Superior temporal gyrus (tissue), 1 donor: Measurements from ENCODE around the gene SORBS2.
"Not testable (repeated sequence)": the region's sequence is repeated elsewhere in the genome, so short reads cannot be mapped to it uniquely, and the experiment has no call there.

Source experiments
- DNase-seq: peaks from one replicate; pipeline ENCODE4 v3.0.0-alpha.2; 2016; ENCODE audit errors: extremely low spot score

The SORBS2 gene

DNA sequence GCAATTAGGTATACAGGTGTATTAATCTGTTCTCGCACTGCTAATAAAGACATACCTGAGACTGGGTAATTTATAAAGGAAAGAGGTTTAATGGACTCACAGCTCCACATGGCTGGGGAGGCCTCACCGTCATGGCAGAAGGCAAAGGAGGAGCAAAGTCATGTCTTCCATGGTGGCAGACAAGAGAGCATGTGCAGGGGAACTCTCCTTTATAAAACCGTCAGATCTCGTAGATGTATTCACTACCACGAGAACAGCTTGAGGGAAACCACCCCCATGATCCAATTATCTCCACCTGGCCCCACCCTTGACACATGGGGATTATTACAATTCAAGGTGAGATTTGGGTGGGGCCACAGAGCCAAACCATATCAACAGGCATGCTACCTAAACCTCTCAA is 97.5 kb downstream of the SORBS2 start:
- not testable (repeated sequence) for DNase-seq

- DNase-seq: no peak
Measured at GRCh38 chr4:185713731-185714130, 98.3 kb downstream of the SORBS2 start.

DNA sequence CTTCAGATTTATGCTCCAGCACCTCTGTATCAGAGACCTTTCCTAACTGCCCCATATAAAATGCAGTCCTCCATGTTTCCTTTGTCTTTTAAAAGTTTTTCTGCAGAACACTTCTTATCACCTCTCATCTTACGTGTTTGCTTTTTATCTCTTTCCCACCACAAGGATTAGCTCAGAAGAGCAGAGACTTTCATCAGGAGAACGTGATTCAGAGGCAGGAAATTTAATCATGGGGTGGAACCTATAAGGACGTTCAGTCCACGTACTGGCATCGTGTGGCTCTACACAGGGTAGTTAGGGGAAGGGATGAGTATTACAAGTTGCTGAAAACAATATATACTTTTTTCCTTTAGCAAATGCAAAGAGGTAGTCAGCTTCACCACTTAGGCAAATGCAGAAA is 98.7 kb downstream of the SORBS2 start:
- DNase-seq: no peak

GRCh38 chr4:185712350-185713024 is 99.5 kb downstream of the SORBS2 start:
- DNase-seq: no peak

- DNase-seq: no peak
Measured at GRCh38 chr4:185711726-185712125, 100.3 kb downstream of the SORBS2 start.

DNA sequence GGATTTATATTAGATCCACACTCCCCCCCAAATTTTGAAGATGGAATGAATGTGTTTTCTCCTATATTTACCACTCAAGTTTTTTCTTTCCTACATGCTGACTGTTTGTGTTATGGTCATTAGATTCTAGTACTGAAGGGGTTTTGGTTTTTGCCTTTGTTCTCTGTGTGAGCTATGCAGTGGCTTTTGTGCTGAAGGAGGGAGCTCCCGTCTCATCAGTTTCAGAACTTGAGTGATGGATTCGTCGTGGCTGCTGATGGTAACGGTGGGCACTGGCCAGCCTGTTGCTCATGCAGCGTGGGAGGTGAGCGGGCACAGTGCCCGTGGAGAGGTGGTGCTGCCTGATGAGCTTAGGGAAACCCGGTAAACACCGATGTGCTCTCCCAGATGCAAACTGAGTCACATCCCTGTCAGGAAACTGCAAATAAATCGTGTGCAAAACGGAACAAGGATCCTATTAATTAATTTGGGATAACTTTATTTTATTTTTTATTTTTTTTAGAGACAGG is 101.5 kb downstream of the SORBS2 start:
- DNase-seq: no peak

- DNase-seq: no peak
Measured at GRCh38 chr4:185709802-185710486, 102.0 kb downstream of the SORBS2 start.

GRCh38 chr4:185708348-185708747 is 103.6 kb downstream of the SORBS2 start:
- no peak for DNase-seq

DNA sequence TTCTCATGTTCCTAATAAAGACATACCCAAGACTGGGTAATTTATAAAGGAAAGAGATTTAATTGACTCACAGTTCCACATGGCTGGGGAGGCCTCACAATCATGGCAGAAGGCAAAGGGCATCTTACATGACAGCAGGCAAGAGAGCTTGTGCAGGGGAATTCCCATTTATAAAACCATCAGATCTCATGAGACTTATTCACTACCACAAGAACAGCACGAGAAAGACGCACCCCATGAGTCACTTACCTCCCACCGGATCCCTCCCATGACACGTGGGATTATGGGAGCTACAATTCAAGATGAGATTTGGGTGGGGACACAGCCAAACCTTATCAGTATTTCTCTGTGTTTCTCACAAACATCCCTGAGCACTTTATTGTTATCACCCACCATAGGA is 104.4 kb downstream of the SORBS2 start:
- DNase-seq: not testable (repeated sequence)

- DNase-seq: no peak
Measured at GRCh38 chr4:185702147-185702663, 109.8 kb downstream of the SORBS2 start.

DNA sequence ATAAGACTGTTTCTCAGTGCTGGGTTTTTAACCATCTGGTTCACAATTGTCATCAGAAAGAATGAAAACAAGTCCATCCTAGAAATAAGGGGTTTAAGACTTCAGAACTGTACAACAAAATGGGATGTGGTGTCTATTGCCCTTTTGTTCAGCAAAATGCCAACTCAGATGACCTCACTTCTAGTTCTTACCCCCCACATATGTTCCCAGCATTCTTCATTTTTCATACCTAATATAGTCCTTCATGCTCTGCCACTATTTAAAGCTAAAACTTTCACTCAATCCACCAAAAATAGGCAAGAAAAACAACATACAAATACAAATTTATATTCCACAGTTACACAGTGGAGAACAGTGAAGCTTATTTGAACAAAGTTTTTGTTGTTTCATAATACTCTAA is 111.4 kb downstream of the SORBS2 start:
- no peak for DNase-seq

GRCh38 chr4:185700048-185700447 is 111.9 kb downstream of the SORBS2 start:
- no peak for DNase-seq

- no peak for DNase-seq
Measured at GRCh38 chr4:185697488-185697887, 114.5 kb downstream of the SORBS2 start.

DNA sequence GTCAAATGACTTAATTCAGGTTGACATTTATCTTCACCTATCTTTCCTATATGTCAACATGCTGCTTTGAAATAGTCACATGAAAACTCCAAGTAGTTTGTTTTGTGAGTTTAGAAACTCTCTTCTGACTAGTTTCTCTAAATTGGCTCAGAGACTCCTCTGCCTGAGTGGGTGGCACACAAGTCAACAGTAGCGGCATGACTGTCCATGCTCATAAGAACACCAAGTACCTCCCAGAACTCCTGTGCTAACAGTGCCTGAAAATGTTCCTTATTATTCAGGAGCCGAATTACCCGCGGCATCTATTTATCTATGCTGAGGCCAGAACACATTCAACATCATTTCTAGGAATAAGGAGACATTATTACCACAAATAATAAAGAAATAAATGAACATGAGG is 116.3 kb downstream of the SORBS2 start:
- no peak for DNase-seq

GRCh38 chr4:185693548-185694215 is 118.3 kb downstream of the SORBS2 start:
- DNase-seq: no peak

DNA sequence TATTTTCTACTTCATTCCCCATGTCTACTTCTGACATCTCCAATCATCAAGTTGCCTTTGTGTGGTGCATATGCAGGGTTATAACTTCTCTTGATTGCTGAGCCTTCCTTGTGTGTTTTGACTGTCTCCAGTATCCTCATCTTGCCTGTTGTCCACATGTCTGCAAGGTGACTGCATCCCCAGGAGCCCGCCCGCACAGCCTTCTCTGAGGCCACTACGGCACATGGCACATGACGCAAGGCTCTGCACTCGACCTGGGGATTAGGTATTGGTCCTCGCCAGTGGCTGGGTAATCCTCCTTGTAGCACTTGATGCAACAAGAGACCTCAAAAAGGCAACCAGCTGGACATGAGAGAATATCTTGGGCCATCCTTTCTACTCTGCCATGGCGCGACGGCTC is 122.6 kb downstream of the SORBS2 start:
- DNase-seq: no peak

GRCh38 chr4:185685804-185686203 is 126.2 kb downstream of the SORBS2 start:
- DNase-seq: no peak

DNA sequence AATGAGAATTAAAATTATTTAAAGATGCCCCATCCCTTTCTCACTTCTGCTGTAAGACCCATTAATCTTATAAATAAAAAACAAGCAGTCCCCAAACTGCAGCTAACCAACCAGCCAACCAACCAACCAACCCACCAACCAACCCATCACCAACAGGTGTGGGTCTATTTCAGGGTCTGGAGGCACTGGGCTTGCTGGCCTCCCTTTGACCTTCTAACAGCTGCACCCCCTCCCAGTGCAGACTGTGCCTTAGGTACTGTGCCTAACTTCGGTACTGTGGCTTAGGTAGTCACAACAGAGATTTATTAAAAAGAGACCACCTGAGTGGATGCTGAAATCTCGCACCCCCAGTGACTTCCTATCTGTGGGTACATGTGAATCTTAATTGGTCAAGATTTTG is 128.1 kb downstream of the SORBS2 start:
- DNase-seq: no peak

DNA sequence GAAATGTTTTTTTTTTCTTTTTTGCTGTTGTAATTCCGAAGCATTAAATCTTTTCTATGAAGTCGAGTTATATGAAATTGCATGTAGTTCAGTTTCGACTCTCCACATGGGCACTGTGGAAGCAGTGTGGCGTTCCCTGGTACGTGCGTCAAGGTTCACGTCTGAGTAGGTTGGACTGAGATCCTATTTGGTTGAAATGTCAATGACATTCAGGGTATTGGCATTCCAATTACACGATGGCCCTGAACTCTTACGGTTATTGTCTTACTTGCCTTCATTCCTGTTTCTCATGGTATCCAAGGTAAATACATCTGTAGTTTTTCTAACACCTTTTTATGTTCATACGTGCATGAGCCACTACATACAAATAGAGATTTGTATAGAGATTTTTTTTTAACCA is 128.8 kb downstream of the SORBS2 start:
- DNase-seq: no peak

DNA sequence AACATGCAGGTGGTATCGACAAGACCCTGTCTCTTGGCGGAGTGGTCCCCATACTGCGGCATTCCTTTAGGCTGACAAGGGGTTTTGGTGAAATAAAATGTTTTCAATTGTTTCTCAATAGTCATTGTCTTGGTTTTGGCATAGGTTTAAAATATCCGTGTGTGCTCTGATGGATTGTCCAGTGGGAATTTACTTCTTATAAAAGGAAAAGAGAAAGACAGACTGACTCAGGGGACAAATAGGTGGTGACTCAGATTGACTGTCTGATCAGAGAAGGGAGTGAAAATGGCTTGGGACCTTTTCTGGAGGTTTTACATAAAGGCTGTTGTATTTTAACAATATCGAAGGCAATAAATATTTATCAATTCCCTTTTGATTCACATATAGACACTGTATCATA is 129.8 kb downstream of the SORBS2 start:
- DNase-seq: no peak

- DNase-seq: no peak
Measured at GRCh38 chr4:185681604-185682003, 130.4 kb downstream of the SORBS2 start.

GRCh38 chr4:185680617-185681016 is 131.4 kb downstream of the SORBS2 start:
- DNase-seq: no peak

DNA sequence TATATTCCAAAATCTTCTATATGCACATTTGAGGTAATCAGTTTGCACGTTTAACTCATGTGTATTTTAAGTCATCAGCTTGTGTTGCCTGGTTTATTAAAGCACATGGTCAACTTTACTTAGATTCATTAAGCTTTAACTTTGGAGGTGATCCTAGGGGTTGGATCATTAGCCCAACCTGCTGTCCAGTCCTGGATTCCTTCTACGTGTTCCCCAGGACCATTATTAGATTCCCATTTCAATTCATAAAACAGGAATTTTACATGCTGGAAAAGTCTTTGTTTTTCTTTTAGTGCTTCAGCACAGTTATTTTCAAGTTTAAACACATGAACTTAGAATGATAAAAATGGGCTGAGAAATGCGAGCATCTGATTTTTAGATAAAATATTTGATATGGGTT is 132.5 kb downstream of the SORBS2 start:
- no peak for DNase-seq
